Measurements from ENCODE around the gene FXYD6. TPM values are rescaled to one million over a fixed set of nuclear protein-coding genes. Genes with fewer than 3 reads are reported as not detected.
A peak's percentile ranks its signal among the peaks of the same experiment; 100 is the strongest.

The FXYD6 gene
- total RNA-seq, 1 donor from 2014 or later: 95.6 TPM

GRCh38 chr11:117824571-117825537, 51.6 kb downstream of the FXYD6 start, which contains the start of gene FXYD2:
Gene FXYD2, minus strand, starts transcription at chr11:117824744. Its CDS starts 66 bp downstream, at chr11:117824678.
- Mint-ChIP-seq H3K27ac (no peak within 1 kb of the TSS), H3K4me1 (peaks cover 13% of the 10 kb centered on the region), H3K4me3 (no peak within 1 kb of the TSS), H3K36me3 (no peaks in the 10 kb centered on the region), H3K9me3 (no peaks in the 10 kb centered on the region), H3K27me3 (ENCODE audit: insufficient read depth, low read depth) (peaks cover 2% of the 10 kb centered on the region)
- H3K9ac ChIP-seq: no peak within 1 kb of the TSS
- no peak for TF ChIP-seq EZH2 (IDR thresholded peaks at IDR 0.05)
- TF ChIP-seq CTCF (IDR thresholded peaks at IDR 0.05): no peak
- no peak for TF ChIP-seq EZH2phosphoT487 (IDR thresholded peaks at IDR 0.05)
- H3K27ac ChIP-seq: no peak within 1 kb of the TSS
- H3F3A ChIP-seq (ENCODE audit: low read depth): no peaks in the 10 kb centered on the region
- no peak for DNase-seq (ENCODE audit: low spot score)
- H3K27me3 ChIP-seq: no peaks in the 10 kb centered on the region
- H3K4me2 ChIP-seq: no peak within 1 kb of the TSS
- no peak within 1 kb of the TSS for H3K4me3 ChIP-seq
- no peaks in the 10 kb centered on the region for H3K36me3 ChIP-seq
- H3K79me2 ChIP-seq (ENCODE audit: low read depth): no peaks in the 10 kb centered on the region
- no peaks in the 10 kb centered on the region for H3K9me3 ChIP-seq (ENCODE audit: low read depth)
- no peaks in the 10 kb centered on the region for H4K20me1 ChIP-seq (ENCODE audit: low read depth)
- no peaks in the 10 kb centered on the region for H3K4me1 ChIP-seq
- H2AFZ ChIP-seq (replicated peaks): no peak within 1 kb of the TSS

GRCh38 chr11:117823946-117824420, 52.5 kb downstream of the FXYD6 start:
- no peak for DNase-seq (ENCODE audit: low spot score)
- no peaks in the 10 kb centered on the region for H3K36me3 Mint-ChIP-seq
- Histone ChIP-seq H3K36me3 (no peaks in the 10 kb centered on the region), H3K27me3 (no peaks in the 10 kb centered on the region), H3K9me3 (ENCODE audit: low read depth) (no peaks in the 10 kb centered on the region), H3K27ac (no peak overlapping the region), H3K9ac (no peak overlapping the region), H4K20me1 (ENCODE audit: low read depth) (no peaks in the 10 kb centered on the region), H3F3A (ENCODE audit: low read depth) (no peaks in the 10 kb centered on the region), H3K4me3 (no peak overlapping the region), H2AFZ (replicated peaks) (no peak overlapping the region), H3K4me2 (no peak overlapping the region), H3K79me2 (ENCODE audit: low read depth) (no peaks in the 10 kb centered on the region), H3K4me1 (no peaks in the 10 kb centered on the region)
- H3K27ac Mint-ChIP-seq: no peak overlapping the region
- H3K4me3 Mint-ChIP-seq: no peak overlapping the region
- no peaks in the 10 kb centered on the region for H3K9me3 Mint-ChIP-seq
- peaks cover 17% of the 10 kb centered on the region for H3K4me1 Mint-ChIP-seq
- H3K27me3 Mint-ChIP-seq (ENCODE audit: insufficient read depth, low read depth): peaks cover 2% of the 10 kb centered on the region
- TF ChIP-seq EZH2 (IDR thresholded peaks at IDR 0.05) (no peak), EZH2phosphoT487 (IDR thresholded peaks at IDR 0.05) (no peak), CTCF (IDR thresholded peaks at IDR 0.05) (no peak)

GRCh38 chr11:117823294-117823945, 53.0 kb downstream of the FXYD6 start:
- DNase-seq (ENCODE audit: low spot score): peak; percentile 39
- Histone ChIP-seq H3K4me2 (no peak overlapping the region), H3K9ac (no peak overlapping the region), H3K4me1 (no peaks in the 10 kb centered on the region), H3F3A (ENCODE audit: low read depth) (no peaks in the 10 kb centered on the region), H3K27me3 (no peaks in the 10 kb centered on the region), H3K9me3 (ENCODE audit: low read depth) (no peaks in the 10 kb centered on the region), H2AFZ (replicated peaks) (no peak overlapping the region), H3K4me3 (no peak overlapping the region), H3K79me2 (ENCODE audit: low read depth) (no peaks in the 10 kb centered on the region), H4K20me1 (ENCODE audit: low read depth) (no peaks in the 10 kb centered on the region), H3K27ac (no peak overlapping the region), H3K36me3 (no peaks in the 10 kb centered on the region)
- H3K4me3 Mint-ChIP-seq: no peak overlapping the region
- no peaks in the 10 kb centered on the region for H3K9me3 Mint-ChIP-seq
- peaks cover 19% of the 10 kb centered on the region for H3K4me1 Mint-ChIP-seq
- H3K27ac Mint-ChIP-seq: no peak overlapping the region
- H3K36me3 Mint-ChIP-seq: no peaks in the 10 kb centered on the region
- TF ChIP-seq EZH2 (IDR thresholded peaks at IDR 0.05): no peak
- no peak for TF ChIP-seq EZH2phosphoT487 (IDR thresholded peaks at IDR 0.05)
- peak; percentile 42 for TF ChIP-seq CTCF (IDR thresholded peaks at IDR 0.05)
- peaks cover 2% of the 10 kb centered on the region for H3K27me3 Mint-ChIP-seq (ENCODE audit: insufficient read depth, low read depth)

Data from neural progenitor cell (in vitro differentiated cells).